ENCODE results near the gene TRMT1L. TPM values are rescaled to one million over a fixed set of nuclear protein-coding genes. Genes with fewer than 3 reads are reported as not detected.
A peak's percentile ranks its signal among the peaks of the same experiment; 100 is the strongest.
"Not testable (repeated sequence)": the region's sequence is repeated elsewhere in the genome, so short reads cannot be mapped to it uniquely, and the experiment has no call there.

The TRMT1L gene
- 10 to 100 TPM; 13.1 to 21.5 (median 14.8) TPM for polyA plus RNA-seq (ENCODE audit: insufficient read length in 10 of 10)
- long read RNA-seq, donor 1, full-length matches to known transcripts, result 1 of 1 reads
- long read RNA-seq, donor 1, partial matches to known transcripts, result 0 of 1 reads
- long read RNA-seq, donor 1, other reads (novel, unspliced or antisense), result 0 of 1 reads
- long read RNA-seq, donor 2, result 0 reads
- long read RNA-seq, donor 3, result 0 reads
- long read RNA-seq, donor 4, full-length matches to known transcripts, result 1 of 1 reads
- long read RNA-seq, donor 4, partial matches to known transcripts, result 0 of 1 reads
- long read RNA-seq, donor 4, other reads (novel, unspliced or antisense), result 0 of 1 reads
- long read RNA-seq, donor 5, result 0 reads
- long read RNA-seq, donor 6, result 0 reads
- long read RNA-seq, donor 7, full-length matches to known transcripts, result 3 of 3 reads
- long read RNA-seq, donor 7, partial matches to known transcripts, result 0 of 3 reads
- long read RNA-seq, donor 7, other reads (novel, unspliced or antisense), result 0 of 3 reads
- long read RNA-seq, donor 8, result 0 reads
- long read RNA-seq, donor 9, result 0 reads

DNA sequence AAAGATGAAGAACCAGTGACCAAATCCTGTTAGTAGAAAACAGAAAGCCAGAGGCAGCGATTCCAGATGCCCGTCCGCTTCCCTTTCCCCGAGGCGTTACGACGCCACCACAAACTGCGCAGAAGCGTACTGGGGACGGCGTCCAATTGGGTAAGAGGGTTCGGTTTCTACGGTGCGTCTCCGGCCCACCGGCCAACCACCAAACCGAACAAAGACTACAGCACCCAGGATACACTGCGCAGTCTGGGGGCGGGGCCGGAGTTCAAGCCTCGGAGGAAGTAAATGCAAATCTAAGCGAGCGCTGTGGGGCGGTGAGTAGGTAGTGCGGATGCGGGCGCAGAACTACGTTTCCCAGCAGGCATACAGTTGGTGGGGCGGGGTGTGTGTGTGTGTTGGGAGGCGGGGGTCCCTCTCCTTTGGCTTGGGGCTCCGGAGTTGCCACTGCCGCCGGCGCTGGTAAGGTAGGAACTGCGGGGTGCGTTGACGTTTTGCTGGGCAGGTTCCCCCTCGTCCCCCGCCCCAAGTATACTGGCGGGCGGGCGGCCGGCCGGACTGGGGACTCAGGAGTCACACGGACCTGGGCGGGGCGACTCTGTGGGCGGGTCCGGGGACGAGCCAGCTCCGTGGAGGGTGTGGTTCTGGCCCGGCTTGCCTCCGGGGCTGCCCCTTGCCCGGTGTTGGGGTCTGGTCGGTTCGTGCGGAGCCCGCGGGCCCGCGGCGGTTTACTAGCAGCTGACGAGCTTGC lies at the start of gene TRMT1L, which contains the start of gene SWT1:
Gene TRMT1L (minus strand): TSS at position 100 of the 745 bp plus-strand sequence. CDS start 241 bp downstream, outside the sequence.
Gene SWT1 (plus strand): TSS at position 314 of the 745 bp plus-strand sequence. CDS start 3,675 bp downstream, outside the sequence.
- peak; percentile 100 for DNase-seq

DNA sequence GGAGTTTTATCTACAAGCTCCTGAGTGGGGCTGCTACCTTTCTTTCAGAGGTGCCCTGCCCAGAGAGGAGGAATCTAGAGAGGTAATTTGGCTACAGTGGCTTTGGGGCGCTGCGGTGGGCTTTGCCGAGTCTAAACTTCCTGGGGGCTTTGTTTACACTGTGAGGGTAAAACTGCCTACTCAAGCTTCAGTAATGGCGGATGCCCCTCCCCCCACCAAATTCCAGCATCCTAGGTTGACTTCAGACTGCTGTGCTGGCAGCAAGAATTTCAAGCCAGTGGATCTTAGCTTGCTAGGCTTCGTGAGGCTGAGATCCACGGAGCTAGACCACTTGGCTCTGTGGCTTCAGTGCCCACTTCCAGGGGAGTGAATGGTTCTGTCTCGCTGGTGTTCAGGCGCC lies 44.1 kb upstream of the TRMT1L start:
- DNase-seq, result no peak

DNA sequence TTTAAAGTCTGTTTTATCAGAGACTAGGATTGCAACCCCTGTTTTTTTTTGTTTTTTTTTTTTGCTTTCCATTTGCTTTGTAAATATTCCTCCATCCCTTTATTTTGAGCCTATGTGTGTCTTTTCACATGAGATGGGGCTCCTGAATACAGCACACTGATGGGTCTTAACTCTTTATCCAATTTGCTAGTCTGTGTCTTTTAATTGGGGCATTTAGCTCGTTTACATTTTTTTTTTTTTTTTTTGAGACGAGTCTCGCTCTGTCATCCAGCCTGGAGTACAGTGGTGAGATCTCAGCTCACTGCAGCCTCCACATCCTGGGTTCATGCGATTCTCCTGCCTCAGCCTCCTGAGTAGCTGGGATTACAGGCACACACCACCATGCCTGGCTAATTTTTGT lies 42.0 kb upstream of the TRMT1L start:
- not testable (repeated sequence) for DNase-seq

GRCh38 chr1:185193756-185194155 lies 37.0 kb upstream of the TRMT1L start:
- DNase-seq, result no peak

GRCh38 chr1:185170291-185170848 lies 13.6 kb upstream of the TRMT1L start:
- peak; percentile 64 to 88 (median 69) for DNase-seq

GRCh38 chr1:185166106-185166505 lies 9.4 kb upstream of the TRMT1L start:
- DNase-seq, result no peak

DNA sequence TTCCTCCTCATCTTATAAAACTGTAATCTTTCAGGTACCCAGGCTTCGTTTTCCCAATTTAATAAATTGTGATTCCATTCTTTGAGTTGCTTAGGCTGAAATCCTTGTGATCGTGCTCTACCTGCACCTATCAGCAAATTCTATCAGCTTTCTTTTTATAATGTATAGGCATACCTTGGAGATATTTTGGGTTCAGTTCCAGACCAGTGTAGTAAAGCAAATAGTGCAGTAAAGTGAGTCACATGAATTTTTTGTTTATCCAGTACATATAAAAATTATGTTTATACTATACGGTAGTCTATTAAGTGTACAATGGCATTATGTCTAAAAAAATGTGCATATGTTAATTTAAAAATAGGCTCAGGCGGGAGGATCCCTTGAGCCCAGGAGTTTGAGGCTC lies 5.7 kb upstream of the TRMT1L start:
- DNase-seq, result no peak

- DNase-seq, result no peak
Observed at GRCh38 chr1:185159966-185160365, 3.2 kb upstream of the TRMT1L start.

DNA sequence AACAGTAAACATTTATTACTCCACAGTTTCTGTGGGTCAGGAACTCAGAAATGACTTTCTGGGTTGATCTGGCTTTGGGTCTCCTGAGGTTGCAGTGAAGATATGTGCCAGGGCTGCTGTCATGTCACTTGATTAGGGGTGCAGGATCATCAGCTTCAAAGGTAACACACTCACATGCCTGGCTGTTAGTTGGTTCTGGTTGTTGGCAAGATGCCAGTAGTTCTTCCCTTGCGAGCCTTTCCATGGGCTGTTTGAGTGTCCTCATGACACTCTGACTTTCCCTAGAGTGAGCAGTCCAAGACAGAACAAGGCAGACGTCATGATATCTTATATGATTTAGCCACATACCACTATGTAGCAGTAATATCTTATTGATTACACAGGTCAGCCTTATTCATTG lies 2.0 kb upstream of the TRMT1L start:
- DNase-seq, result peak in 2 of 3 donors; percentile 16 to 22

DNA sequence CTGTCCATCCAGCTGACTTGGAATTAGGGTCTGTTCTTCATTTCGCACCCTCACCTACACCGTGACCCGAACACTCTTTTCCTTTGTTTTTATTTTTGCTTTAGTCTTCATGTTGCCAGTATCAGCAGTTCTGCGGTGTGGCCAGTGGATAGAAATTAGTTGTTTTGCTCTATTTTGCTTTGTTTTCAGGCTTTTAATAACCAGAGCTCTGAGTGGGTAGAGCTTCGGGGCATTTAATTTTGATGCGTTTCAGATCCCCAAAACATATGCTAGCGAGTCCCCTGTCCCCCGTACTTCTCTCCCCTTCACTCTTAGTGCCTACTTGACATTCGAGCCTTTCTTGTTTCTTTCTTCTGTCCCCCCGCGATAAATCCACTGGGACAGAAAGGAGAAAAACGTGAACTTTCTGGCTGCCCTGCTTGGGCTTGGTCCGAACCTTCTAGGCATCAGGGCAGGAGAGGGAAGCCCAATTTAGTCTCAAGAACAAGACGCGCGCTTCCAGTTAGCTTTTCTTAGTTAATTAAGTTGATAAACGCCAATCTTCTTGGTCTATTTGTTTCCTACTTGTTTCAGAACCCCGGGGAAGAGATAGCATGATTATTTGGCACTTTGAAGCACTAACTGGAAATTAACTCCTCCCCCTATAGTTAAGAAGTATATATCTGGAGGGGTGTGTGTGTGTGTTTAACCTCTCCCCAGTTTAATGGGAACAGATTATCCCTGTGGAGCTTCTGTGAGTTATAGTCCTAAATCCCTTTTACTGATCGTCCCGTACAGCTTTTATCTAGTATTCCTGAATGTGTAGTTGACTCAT lies 1.1 kb upstream of the TRMT1L start:
- DNase-seq, result peak in 2 of 3 donors; percentile 11 to 70

DNA sequence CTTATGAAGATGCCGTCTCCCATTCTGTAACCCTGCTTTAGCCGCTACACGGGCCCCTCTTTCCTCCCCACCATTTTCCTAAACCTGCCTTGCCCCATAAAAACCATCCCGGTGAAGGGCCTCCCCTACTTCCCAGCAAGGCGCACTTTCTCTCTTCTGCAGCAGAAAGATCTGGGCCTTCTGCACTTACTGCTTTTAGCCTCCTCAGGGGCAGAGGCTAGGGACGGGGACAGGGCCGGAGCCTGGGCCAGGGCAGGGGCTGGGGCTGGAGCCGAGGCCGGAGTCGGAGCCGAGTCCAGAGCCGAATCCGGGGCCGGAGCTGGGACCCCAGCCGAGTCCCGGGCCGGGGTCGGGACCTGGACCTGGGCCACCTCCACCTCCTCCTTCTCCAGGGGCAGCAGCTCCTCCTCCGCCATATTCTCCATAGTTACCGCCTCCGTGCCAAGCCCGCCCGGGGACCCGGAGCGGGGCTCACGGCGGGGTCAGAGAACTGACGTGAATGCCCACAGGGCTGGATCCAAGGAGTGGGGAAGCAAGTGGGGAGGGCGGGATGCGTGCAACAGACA lies 382 bp downstream of the TRMT1L start:
- peak in 2 of 3 donors; percentile 26 to 65 for DNase-seq

DNA sequence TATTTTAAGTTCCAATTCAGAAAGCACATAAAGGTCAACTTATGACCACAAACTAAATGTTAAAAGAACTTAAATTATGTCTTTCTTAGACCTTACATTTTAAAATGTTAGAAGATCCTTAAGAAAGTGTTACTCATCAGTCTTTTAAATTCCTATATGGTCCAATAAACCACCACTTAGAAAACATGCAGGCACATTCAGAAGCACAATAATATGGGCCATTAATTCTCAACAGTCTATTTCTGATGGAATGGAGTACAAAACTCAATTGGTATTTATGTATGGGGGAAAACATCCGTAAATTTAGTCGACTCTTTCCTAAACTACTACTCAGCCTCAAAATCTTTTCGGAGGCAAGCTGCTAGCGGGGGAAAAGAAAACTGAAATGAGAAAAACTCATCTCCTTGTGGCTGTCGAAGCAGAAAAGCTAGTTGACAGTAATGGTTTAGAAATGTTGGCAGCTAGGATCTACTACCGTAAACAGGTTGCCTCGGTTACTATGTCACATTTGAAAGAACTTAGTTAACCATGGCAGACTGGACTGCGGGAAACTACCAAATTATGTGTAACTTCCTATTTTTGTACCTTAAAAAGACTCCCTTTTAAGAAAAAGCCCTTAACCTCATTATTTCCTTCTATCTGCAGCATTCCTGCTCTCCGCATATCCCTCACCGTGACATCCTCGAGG lies 1.0 kb downstream of the TRMT1L start:
- DNase-seq, result peak in 1 of 3 donors; percentile 15

DNA sequence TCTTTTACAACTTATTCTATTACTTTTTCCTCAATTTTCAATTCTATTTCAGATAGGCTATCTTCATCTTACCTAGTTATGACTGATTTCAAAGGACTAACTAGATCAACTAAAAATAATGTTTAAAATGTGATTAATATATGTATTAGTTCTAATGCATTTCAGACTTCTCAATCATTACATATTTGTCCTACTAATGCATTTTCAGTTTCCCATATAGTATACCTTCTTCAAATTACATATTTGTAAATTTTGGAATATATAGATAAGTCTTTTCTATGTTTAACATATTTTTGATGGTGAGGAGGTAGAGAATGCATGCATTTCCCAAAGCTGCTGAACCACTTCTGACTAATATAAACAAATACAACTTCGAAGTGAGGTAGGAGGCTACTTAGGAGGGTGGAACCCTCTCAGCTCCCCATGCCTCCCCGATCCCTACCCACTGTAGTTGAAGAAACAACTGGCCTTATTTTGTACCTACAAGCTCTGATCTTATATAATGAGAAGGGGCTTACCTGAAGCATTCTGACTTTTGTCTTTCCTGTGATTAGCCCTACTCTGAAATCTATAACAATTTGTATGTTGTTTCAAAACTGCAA lies 1.7 kb downstream of the TRMT1L start:
- peak in 1 of 3 donors; percentile 7 for DNase-seq

DNA sequence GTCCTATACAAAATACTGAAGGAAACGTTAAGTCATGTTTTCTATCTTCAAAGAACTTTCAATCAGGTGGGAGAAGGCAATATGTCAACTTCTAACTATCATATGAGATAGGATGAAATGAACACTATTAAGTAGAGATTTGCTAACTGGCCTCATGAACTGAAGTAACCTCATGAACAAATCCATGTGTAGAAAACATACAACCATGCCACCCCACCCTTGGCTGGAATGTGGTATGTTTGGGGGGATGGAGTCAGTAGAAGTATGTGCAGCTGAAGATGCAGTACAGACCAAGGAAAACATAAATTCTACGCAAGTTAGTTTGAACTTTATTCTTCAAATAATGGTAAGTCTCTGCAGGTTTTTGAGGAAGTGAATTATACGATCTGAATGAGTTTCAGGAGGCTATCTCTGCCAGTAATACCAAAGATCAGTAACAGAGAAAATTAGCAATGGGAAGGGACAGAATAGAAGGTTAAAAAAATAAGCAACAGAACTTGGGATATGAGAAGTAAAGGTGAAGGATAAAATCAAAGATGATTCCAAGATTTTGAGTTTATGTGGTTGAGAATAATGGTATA lies 4.5 kb downstream of the TRMT1L start:
- DNase-seq, result peak in 1 of 3 donors; percentile 11

GRCh38 chr1:185151215-185151614 lies 5.5 kb downstream of the TRMT1L start:
- DNase-seq, result no peak

DNA sequence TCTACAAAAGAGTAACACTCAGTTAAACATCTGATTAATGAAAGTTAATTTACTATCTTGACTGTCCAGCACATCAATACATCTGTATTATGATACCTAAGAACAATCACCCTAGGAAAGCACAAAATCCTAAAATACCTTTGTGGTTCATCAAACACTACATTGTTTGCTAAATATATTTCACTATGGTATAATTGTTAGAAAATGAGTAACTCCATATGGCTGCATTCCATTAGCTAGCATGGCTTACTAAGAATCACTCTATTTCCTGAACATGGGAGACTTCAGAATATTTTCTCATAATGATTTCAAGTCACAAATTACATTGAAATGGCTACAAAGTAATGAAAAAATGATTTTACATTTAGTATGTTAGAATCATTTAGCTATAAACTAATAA lies 12.5 kb downstream of the TRMT1L start:
- peak in 1 of 3 donors; percentile 17 for DNase-seq

- DNase-seq, result no peak
Observed at GRCh38 chr1:185139246-185139645, 17.5 kb downstream of the TRMT1L start.

DNA sequence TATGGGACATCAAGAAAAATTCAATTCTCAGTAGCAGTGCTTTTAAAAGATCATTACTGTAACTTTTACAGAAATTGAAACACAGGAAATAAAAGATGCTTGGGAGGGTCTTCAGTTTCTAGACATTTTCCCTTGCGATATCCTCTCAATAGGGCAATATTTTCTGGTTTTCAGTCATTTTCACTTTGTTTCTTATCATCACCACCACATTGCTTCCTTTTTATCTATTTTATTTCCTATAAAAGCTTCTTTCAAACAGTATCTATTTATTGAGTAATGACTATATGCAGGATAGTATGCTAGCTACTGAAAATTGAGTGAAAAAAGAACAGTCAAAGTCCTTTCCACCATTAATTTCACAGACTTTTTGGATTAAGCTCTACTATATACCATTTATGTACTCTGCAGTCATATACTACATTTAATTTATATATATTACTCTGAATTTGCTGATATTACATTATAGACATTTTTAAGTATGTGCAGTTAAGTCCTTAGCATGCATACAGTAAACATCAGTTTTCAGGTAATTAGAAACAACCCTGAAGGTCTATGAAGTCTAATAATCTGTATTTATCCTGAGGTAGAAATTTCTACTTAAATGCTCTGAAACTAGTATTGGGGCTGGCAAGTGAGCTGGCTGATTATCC lies 18.7 kb downstream of the TRMT1L start:
- DNase-seq, result no peak

DNA sequence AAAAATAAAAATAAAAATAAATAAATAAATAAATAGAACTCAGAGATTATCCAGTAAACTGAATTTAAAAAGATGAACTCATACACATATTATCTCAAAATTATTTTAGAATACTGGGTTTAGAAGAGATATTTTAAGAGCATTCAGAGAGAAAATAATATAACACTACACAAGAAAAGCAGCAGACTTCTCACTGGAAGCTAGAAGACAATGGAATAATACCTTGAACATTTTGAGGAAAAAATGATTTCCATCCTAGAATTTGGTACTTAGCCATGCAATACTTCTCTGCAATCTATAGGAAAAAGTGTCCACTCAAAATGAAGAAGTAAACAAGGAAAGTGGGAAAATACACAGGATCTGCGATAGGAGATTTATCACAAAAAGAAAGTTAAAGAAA lies 24.2 kb downstream of the TRMT1L start:
- DNase-seq, result no peak

Data from muscle of back (tissue), 13 donors.